ENCODE results near the gene ANXA11.

DNA sequence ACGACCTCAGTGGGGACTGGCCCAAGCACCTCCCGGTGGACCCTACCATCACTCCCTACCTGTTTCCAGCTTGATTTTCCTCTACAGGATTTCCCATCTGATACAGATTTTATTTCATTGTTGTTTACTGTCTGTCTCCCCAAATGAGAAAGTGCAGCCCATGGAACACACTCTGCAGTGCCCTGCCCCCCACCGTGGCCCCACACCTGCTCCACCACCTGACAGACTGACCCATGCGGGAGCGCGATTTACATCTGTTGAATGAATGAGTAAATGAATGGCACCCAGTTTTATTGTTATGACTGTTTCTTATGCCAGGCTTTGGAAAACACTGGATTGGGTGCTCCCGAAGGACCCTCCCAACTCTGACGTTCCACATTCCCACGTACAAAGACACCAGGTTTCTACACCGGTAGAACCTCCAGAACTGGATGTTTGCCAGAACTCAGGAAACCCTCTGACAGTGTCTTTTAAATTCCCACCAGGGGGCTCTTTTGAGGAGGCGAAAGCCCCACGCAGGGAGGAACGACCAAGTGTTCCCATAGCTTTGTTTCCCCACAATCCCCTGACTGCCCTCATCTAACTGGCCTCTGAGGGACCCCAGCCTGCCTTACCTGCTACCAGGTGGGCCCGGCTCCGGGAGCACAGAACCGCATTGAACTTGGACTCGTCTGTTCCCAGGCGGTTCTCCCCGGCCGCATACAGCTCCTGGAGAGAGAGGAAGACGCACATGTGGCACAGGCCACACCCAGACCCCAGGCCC, 43.8 kb downstream of the ANXA11 start:
- TF ChIP-seq POLR2A (IDR thresholded peaks at IDR 0.05; ENCODE audit: low read length) (no peak), GATA1 (IDR thresholded peaks at IDR 0.05; ENCODE audit: low read depth, low read length) (no peak)
